Measurements from ENCODE around the gene RPP25L. TPM values are rescaled to one million over a fixed set of nuclear protein-coding genes. Genes with fewer than 3 reads are reported as not detected.

The RPP25L gene
- total RNA-seq, 1 donor from 2014 or later: 17.5 TPM

DNA sequence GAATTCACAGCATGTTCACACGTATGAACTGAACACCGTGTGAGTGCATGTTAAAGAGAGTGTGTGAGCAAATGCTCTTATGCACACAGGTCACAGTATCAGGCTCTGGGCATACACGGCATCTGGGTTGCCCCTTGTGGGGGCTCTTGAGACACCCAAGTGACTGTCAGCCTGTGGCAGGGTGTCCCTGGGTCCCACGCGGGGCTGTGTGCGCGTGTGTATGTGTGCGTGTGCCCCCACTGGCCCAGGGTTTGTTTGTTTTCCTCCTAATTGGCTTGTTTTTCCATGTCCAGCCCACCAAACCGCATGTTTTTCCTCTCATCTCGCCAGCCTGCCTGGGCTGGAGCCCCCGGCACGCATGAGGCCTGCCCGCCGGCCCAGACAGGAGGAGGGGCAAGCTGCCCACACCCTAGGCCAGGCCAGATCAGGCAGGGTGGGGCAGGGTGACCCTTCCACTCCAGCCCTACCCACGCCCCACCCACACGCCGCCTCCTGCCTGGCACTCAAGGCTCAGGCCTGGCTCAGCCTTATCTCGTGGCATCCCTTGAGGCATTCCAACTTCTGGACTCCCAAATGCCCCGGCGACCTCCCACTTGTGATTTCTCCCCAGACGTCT, 51.2 kb downstream of the RPP25L start:
- CTCF ChIA-PET: no interaction called here
- Mint-ChIP-seq H3K4me1 (no peaks in the 10 kb centered on the region), H3K27ac (no peak overlapping the region), H3K36me3 (ENCODE audit: low read depth) (no peaks in the 10 kb centered on the region), H3K9me3 (no peaks in the 10 kb centered on the region), H3K27me3 (peaks cover 53% of the 10 kb centered on the region), H3K4me3 (no peak overlapping the region)
- TF ChIP-seq, protein P1, sequence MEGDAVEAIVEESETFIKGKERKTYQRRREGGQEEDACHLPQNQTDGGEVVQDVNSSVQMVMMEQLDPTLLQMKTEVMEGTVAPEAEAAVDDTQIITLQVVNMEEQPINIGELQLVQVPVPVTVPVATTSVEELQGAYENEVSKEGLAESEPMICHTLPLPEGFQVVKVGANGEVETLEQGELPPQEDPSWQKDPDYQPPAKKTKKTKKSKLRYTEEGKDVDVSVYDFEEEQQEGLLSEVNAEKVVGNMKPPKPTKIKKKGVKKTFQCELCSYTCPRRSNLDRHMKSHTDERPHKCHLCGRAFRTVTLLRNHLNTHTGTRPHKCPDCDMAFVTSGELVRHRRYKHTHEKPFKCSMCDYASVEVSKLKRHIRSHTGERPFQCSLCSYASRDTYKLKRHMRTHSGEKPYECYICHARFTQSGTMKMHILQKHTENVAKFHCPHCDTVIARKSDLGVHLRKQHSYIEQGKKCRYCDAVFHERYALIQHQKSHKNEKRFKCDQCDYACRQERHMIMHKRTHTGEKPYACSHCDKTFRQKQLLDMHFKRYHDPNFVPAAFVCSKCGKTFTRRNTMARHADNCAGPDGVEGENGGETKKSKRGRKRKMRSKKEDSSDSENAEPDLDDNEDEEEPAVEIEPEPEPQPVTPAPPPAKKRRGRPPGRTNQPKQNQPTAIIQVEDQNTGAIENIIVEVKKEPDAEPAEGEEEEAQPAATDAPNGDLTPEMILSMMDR (IDR thresholded peaks at IDR 0.05): no peak
- DNase-seq (no peak), ATAC-seq (ENCODE audit: low read depth) (no peak)
- intact Hi-C loops (cut with micrococcal nuclease): no loop called here
- POLR2A ChIA-PET: no interaction called here

Other genes starting within 250 kb of the RPP25L start
- 0.24 and 0.27 TPM in 2 replicates for gene MYORG, start 235.2 kb downstream of the RPP25L start, total RNA-seq
- gene FAM219A, start 153.5 kb downstream of the RPP25L start, total RNA-seq: 13.5 and 16.9 TPM in 2 replicates
- gene DNAI1, start 153.3 kb downstream of the RPP25L start, total RNA-seq: not detected in 2 replicates
- not detected in 2 replicates for gene ENHO, start 89.1 kb downstream of the RPP25L start, total RNA-seq
- not detected in 2 replicates for gene CNTFR, start 22.4 kb downstream of the RPP25L start, total RNA-seq
- 63.9 and 64.3 TPM in 2 replicates for gene DCTN3, start 8.4 kb upstream of the RPP25L start, total RNA-seq
- not detected in 2 replicates for gene ARID3C, start 17.0 kb upstream of the RPP25L start, total RNA-seq
- 27.2 TPM in 2 replicates for gene SIGMAR1, start 25.7 kb upstream of the RPP25L start, total RNA-seq
- 55.9 and 62.5 TPM in 2 replicates for gene GALT, start 34.6 kb upstream of the RPP25L start, total RNA-seq
- 11.2 and 18.8 TPM in 2 replicates for gene IL11RA, start 40.1 kb upstream of the RPP25L start, total RNA-seq
- gene CCL27, start 50.6 kb upstream of the RPP25L start, total RNA-seq: not detected in 2 replicates
- not detected in 2 replicates for gene CCL19, start 79.2 kb upstream of the RPP25L start, total RNA-seq
- not detected in 2 replicates for gene CCL21, start 98.0 kb upstream of the RPP25L start, total RNA-seq